Stomach smooth muscle (tissue), 2 donors: ENCODE data around the gene NAALADL2.

Source experiments
- H3K27ac ChIP-seq: one replicate; pipeline ENCODE4 v1.7.0; 2013; ENCODE audit warnings: mild to moderate bottlenecking, low read length, inconsistent platforms
- H3K27me3 ChIP-seq, 2 donors: one replicate each; pipeline ENCODE4 v1.7.0; 2013; ENCODE audit warnings: low read length in 2 of 2; ENCODE audit not compliant: insufficient read depth in 2 of 2, control insufficient read depth in 1 of 2
- H3K36me3 ChIP-seq, 2 donors: one replicate each; pipeline ENCODE4 v1.7.0; 2013; ENCODE audit warnings: low read length in 2 of 2; ENCODE audit not compliant: control insufficient read depth in 2 of 2, insufficient read depth in 2 of 2
- H3K4me1 ChIP-seq: one replicate; pipeline ENCODE4 v1.7.0; 2013; ENCODE audit warnings: low read length; ENCODE audit not compliant: control insufficient read depth, insufficient read depth
- H3K4me3 ChIP-seq, 2 donors: one replicate each; pipeline ENCODE4 v1.7.0; 2013; ENCODE audit warnings: low read length in 2 of 2
- H3K9ac ChIP-seq, 2 donors: one replicate each; pipeline ENCODE4 v1.7.0; 2013; ENCODE audit warnings: low read length in 2 of 2, mild to moderate bottlenecking in 1 of 2
- H3K9me3 ChIP-seq, 2 donors: one replicate each; pipeline ENCODE4 v1.7.0; 2013; ENCODE audit warnings: low read length in 2 of 2; ENCODE audit not compliant: control insufficient read depth in 2 of 2
- donor health status: healthy.
- donor health status: Pancreatic carcinoma.

The NAALADL2 gene

GRCh38 chr3:175102161-175102560 lies 243.0 kb downstream of the NAALADL2 start:
- H3K36me3 ChIP-seq = no peaks in the 10 kb centered on the region

GRCh38 chr3:175103298-175103697 lies 244.2 kb downstream of the NAALADL2 start:
- H3K4me3 ChIP-seq = no peak overlapping the region

More at GRCh38 chr3:175102161-175102560, 243.0 kb downstream of the NAALADL2 start:
- H3K9me3 ChIP-seq = no peaks in the 10 kb centered on the region
- H3K4me3 ChIP-seq = no peak overlapping the region
- H3K9ac ChIP-seq = no peak overlapping the region
- no peak overlapping the region for H3K27ac ChIP-seq
- H3K4me1 ChIP-seq = no peaks in the 10 kb centered on the region
- H3K27me3 ChIP-seq = no peaks in the 10 kb centered on the region

GRCh38 chr3:175105066-175105465 lies 245.9 kb downstream of the NAALADL2 start:
- Histone ChIP-seq H3K4me3 (no peak overlapping the region), H3K36me3 (no peaks in the 10 kb centered on the region), H3K27ac (no peak overlapping the region), H3K4me1 (no peaks in the 10 kb centered on the region), H3K9me3 (no peaks in the 10 kb centered on the region), H3K9ac (no peak overlapping the region), H3K27me3 (no peaks in the 10 kb centered on the region)

More at GRCh38 chr3:175103298-175103697, 244.2 kb downstream of the NAALADL2 start:
- no peaks in the 10 kb centered on the region for H3K4me1 ChIP-seq
- no peaks in the 10 kb centered on the region for H3K27me3 ChIP-seq
- no peak overlapping the region for H3K27ac ChIP-seq
- no peaks in the 10 kb centered on the region for H3K9me3 ChIP-seq
- H3K9ac ChIP-seq = no peak overlapping the region
- no peaks in the 10 kb centered on the region for H3K36me3 ChIP-seq

GRCh38 chr3:175107231-175107630 lies 248.1 kb downstream of the NAALADL2 start:
- Histone ChIP-seq H3K27ac (no peak overlapping the region), H3K36me3 (no peaks in the 10 kb centered on the region), H3K9ac (no peak overlapping the region), H3K4me3 (no peak overlapping the region), H3K9me3 (no peaks in the 10 kb centered on the region), H3K27me3 (no peaks in the 10 kb centered on the region), H3K4me1 (no peaks in the 10 kb centered on the region)

- Histone ChIP-seq H3K4me1 (no peaks in the 10 kb centered on the region), H3K27ac (no peak overlapping the region), H3K36me3 (no peaks in the 10 kb centered on the region)
These were observed 248.9 kb downstream of the NAALADL2 start for GRCh38 chr3:175107995-175108394.

GRCh38 chr3:175108613-175109151 lies 249.5 kb downstream of the NAALADL2 start:
- no peak overlapping the region for H3K27ac ChIP-seq
- H3K9ac ChIP-seq = no peak overlapping the region
- H3K27me3 ChIP-seq = no peaks in the 10 kb centered on the region

More at GRCh38 chr3:175107995-175108394, 248.9 kb downstream of the NAALADL2 start:
- no peaks in the 10 kb centered on the region for H3K9me3 ChIP-seq
- no peaks in the 10 kb centered on the region for H3K27me3 ChIP-seq
- no peak overlapping the region for H3K9ac ChIP-seq
- H3K4me3 ChIP-seq = no peak overlapping the region

GRCh38 chr3:175111036-175111435 lies 251.9 kb downstream of the NAALADL2 start:
- Histone ChIP-seq H3K36me3 (no peaks in the 10 kb centered on the region), H3K27me3 (no peaks in the 10 kb centered on the region), H3K4me1 (no peaks in the 10 kb centered on the region), H3K4me3 (no peak overlapping the region), H3K9me3 (no peaks in the 10 kb centered on the region), H3K9ac (no peak overlapping the region), H3K27ac (no peak overlapping the region)

More at GRCh38 chr3:175108613-175109151, 249.5 kb downstream of the NAALADL2 start:
- Histone ChIP-seq H3K4me1 (no peaks in the 10 kb centered on the region), H3K4me3 (no peak overlapping the region), H3K36me3 (no peaks in the 10 kb centered on the region), H3K9me3 (no peaks in the 10 kb centered on the region)

- Histone ChIP-seq H3K4me1 (no peaks in the 10 kb centered on the region), H3K27ac (no peak overlapping the region), H3K36me3 (no peaks in the 10 kb centered on the region), H3K9ac (no peak overlapping the region), H3K27me3 (no peaks in the 10 kb centered on the region), H3K4me3 (no peak overlapping the region), H3K9me3 (no peaks in the 10 kb centered on the region)
These were observed 259.3 kb downstream of the NAALADL2 start for GRCh38 chr3:175118382-175118941.

GRCh38 chr3:175121225-175121624 lies 262.1 kb downstream of the NAALADL2 start:
- Histone ChIP-seq H3K9me3 (no peaks in the 10 kb centered on the region), H3K27ac (no peak overlapping the region), H3K27me3 (no peaks in the 10 kb centered on the region), H3K36me3 (no peaks in the 10 kb centered on the region), H3K9ac (no peak overlapping the region), H3K4me3 (no peak overlapping the region), H3K4me1 (no peaks in the 10 kb centered on the region)

GRCh38 chr3:175127075-175127662 lies 268.0 kb downstream of the NAALADL2 start:
- H3K9me3 ChIP-seq = no peaks in the 10 kb centered on the region
- no peak overlapping the region for H3K4me3 ChIP-seq
- no peak overlapping the region for H3K27ac ChIP-seq
- no peaks in the 10 kb centered on the region for H3K36me3 ChIP-seq
- H3K27me3 ChIP-seq = no peaks in the 10 kb centered on the region
- H3K4me1 ChIP-seq = no peaks in the 10 kb centered on the region
- H3K9ac ChIP-seq = no peak overlapping the region

- no peak overlapping the region for H3K9ac ChIP-seq
- H3K36me3 ChIP-seq = no peaks in the 10 kb centered on the region
- no peak overlapping the region for H3K4me3 ChIP-seq
- H3K9me3 ChIP-seq = no peaks in the 10 kb centered on the region
- H3K27ac ChIP-seq = no peak overlapping the region
- no peaks in the 10 kb centered on the region for H3K4me1 ChIP-seq
- H3K27me3 ChIP-seq = no peaks in the 10 kb centered on the region
These were observed 270.0 kb downstream of the NAALADL2 start for GRCh38 chr3:175129126-175129525.
